Fibroblast of gingiva (primary cell): Measurements from ENCODE around the gene SGSM2.
"Not testable (repeated sequence)": the region's sequence is repeated elsewhere in the genome, so short reads cannot be mapped to it uniquely, and the experiment has no call there.

Experiments
- DNase-seq: peaks from one replicate; pipeline ENCODE4 v3.0.0-alpha.2; 2011; ENCODE audit warnings: low read depth

SGSM2 gene, protein sequence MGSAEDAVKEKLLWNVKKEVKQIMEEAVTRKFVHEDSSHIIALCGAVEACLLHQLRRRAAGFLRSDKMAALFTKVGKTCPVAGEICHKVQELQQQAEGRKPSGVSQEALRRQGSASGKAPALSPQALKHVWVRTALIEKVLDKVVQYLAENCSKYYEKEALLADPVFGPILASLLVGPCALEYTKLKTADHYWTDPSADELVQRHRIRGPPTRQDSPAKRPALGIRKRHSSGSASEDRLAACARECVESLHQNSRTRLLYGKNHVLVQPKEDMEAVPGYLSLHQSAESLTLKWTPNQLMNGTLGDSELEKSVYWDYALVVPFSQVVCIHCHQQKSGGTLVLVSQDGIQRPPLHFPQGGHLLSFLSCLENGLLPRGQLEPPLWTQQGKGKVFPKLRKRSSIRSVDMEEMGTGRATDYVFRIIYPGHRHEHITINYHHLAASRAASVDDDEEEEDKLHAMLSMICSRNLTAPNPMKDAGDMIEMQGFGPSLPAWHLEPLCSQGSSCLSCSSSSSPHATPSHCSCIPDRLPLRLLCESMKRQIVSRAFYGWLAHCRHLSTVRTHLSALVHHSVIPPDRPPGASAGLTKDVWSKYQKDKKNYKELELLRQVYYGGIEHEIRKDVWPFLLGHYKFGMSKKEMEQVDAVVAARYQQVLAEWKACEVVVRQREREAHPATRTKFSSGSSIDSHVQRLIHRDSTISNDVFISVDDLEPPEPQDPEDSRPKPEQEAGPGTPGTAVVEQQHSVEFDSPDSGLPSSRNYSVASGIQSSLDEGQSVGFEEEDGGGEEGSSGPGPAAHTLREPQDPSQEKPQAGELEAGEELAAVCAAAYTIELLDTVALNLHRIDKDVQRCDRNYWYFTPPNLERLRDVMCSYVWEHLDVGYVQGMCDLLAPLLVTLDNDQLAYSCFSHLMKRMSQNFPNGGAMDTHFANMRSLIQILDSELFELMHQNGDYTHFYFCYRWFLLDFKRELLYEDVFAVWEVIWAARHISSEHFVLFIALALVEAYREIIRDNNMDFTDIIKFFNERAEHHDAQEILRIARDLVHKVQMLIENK

DNA sequence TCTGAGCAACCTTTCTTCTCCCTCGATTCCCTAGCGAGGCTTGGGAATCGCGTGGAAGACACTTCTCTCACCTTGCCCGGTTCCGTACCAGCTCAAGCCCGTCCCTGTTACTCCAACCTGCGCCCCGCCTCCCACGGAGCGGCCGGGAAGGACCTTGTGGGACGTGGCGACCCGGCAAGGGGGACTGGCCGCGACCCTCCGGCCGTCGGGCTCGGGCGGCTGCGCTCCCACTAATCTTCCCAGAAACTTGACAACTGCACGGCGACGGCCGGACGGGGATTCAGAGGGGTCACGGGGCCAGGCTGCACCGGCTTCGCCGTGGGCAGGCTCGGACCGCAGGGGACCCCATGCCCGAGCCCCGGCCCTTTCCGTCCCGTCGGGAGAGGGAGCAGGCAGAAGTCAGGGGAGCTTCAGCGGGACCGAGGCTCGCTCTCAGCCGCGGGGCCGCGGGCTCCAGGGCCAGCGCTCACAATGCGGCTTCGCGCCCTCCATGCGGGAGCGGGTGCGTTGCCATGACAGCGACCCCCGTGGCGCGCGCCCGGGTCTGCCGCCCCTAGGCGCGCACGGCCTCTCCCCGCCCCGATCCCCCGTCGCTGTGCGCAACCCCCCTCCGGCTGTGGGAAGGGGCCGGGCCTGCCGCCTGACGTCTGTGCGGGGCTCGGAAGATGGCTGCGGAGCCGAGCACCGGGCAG lies at the start of gene SGSM2:
Gene SGSM2, plus strand, starts transcription at position 650 of the 692 bp plus-strand sequence. CDS start 188 bp downstream, outside the sequence.
- DNase-seq, result peak; percentile 61

DNA sequence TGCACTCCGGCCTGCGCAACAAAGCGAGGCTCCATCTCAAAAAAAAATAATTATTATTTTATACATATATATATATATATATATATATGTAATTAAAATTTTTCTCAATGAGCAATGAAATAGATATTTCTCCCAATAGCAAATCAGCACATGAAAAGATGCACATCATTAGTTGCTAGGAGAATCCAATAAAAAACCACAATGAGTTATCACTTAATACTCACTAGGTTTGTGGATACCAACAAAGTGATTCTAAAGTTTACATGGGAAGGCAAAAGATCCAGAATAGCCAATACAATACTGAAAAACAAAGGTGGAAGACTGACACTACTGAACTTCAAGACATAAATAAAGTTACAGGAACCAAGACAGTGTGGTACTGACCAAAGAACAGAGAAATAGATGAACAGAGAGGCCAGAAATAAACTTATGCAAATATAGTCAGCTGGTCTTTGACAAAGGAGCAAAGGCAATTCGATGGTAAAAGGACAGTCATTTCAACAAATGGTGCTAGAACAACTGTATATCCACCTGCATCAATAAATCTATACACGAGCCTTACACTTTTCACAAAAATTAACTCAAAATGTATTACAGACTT lies 47.3 kb upstream of the SGSM2 start:
- DNase-seq, result no peak

DNA sequence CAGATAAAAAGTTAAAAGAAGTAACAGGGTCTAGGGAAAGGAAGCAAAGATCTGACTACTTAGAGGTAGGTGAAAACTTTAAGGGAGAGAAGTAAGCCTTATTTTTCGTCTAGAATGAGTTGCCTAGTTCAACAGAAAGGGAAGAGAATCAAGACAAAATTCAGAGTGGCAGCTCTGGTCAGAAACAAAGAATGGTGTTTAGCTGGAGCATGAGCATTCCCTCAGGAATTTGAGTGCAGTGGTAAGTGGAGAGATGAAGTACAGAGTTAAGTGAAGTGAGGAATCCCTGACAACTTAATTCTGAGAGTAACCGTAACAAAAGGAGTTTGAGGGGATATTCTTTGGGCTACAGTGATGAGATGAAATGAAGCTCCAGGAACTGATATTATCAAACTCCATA lies 45.2 kb upstream of the SGSM2 start:
- no peak for DNase-seq

DNA sequence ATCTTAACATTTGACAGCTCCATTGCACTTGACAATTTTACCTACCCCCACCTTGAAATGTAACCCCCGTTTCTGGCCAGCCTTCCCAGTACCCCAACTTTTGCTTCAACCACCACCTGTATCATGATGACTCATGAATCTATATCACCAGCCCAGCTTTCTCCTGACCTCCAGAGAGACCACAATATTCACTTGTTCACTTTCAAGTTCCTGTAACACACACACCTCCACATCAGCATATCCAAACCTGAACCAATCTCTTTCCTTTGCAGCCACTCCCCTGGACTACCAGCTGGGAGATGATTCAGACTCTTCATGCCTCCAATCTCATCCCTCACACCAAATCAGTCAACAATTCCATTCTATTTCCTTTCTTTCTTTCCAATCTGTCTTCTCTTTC lies 41.7 kb upstream of the SGSM2 start:
- no peak for DNase-seq

DNA sequence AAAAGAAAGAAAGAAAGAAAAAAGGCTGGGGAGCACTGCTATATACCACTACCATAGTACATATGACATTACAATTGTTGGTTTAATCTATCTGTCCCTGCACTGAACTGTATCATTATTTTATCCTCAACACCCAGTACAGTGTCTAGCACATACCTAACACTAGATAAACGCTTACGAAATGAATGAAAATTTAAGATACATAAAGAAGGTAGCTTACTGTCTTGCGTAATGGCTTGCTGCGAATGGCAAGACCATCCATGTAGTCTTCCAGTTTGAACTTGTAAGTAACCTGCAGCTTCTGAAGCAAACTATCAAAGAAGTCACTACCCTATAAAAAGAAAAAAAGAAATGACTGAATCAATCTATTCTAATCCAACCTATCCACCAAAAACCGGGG lies 40.3 kb upstream of the SGSM2 start:
- DNase-seq, result no peak

DNA sequence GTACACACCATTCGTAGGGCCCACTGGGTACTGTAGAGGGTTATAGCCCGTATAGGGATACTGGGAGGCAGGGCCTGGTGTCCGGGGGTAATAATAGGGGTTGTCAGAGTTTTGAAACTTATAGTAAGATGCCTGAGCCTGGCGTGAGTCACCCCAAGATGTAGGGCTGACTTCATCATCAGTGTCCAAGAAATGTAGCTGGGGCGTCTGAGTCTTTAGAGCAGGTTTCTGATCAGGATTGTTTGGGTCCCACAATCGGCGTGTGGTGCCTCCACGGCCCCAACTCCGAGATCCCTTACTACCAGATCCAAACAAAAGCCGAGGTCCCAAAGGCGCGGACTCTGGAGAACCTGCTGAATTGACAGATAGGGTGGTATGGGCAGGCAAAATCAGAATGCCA lies 38.2 kb upstream of the SGSM2 start:
- no peak for DNase-seq

DNA sequence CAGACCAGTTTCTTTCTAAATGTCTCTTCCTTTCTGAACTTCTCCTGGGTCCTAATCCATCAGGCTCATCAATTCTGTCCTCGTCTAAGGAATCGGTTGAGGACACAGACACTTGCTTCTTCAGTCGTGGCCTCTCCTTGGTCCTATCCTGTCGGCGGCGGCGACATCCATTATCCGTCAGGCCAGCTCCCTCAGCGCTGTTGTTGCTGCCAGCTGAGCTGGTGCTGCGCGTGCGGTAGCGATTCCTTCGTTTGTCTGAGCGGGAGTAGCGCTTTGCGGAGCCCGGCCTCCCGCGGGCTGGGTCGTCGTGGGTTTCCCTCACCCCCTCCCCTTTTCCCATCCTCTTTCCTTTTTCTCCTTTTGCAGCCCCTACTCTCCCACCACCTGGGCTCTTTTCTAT lies 37.5 kb upstream of the SGSM2 start:
- DNase-seq, result no peak

DNA sequence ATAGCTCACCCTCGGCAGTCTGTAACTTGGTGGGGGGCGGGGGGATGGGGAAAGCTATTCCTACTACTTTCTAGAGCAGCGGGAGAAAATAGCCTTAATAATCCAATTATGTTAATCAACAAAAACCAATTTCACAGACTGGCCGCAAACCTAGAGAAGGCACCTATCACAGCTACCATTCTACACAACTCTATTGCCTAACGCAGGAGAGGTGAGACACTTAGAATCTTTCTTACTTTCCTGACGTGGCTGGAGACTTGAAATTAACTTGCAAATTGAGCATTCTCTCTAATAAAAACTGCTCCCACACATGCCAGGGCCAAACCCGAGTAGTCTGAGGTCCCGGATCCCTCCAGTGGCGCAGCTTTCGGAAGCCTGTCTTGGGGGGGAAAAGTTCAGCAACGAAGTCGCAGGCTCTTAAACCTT lies 34.5 kb upstream of the SGSM2 start:
- DNase-seq, result no peak

DNA sequence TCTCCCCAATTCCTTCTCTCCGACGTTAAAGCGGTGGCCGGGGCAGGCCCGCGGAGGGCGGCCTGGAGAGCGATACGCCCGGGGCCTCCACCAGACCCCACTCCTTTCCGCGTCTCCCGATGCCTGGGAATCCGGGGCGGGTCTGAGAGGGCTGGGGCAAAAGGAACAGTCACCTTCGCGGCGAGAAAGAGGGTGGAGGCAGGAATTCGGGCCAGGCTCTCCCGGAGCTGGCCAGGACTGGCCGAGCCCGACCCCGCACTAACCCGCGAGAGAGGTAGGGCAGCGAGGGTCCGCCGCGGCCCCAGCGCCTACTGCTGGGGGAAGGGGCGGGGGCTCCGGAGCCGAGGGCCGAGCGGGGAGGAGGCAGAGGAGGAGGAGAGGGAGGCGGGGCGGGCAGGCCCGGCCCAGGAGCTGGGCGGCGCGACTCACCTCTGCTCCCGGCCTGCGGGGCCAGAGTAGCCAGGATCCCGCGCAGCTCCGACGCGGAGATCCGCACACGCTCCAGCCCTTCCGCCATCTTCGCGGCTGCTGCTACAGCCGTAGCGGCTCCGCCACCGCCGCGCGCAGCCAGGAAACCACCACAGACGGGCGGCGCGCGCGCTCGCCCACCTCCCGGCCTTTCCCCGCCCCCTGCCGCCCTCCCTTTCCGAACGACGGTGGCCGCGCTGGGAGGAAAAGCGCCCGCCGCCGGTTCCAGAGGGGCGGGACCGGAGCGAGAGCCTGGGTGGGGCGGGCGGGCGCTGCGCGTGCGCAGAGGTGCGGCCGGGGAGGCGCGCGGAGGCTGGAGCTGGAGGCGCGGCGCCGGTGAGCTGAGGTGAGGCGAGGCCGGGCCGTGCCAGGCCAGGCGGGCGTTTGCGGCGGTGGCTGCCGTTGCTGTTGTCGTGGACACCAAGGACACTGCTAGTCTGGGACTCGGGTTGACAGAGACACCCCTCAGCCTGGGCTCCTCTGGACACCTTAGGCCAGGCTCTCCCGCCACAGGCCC lies 33.8 kb upstream of the SGSM2 start, which contains the start of the genes SMG6 and SRR:
Gene SMG6, minus strand, starts transcription at position 582 of the 985 bp plus-strand sequence. Its CDS starts 65 bp downstream, at position 517.
Gene SRR, plus strand, starts transcription at position 747 of the 985 bp plus-strand sequence. CDS start 11,611 bp downstream, outside the sequence.
- DNase-seq, result peak; percentile 83

DNA sequence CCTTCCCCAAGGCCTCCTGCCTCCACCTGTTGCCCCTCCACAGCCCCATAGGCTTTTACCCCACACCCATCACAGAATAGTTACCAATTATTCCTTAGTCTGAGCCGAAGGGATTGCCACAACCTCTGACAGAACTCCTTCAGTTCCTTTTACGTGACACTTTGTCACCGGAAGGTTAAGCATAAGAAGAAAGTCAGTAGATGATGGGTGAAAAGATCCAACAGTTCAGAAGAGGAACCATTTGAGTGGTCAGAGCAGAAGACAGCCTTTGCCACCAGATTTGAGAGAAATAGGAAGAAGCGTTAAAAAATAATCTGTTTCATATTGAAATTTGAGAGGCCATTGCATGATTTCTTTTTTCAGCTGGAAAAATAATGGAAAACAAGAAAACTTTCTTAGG lies 32.4 kb upstream of the SGSM2 start:
- no peak for DNase-seq

DNA sequence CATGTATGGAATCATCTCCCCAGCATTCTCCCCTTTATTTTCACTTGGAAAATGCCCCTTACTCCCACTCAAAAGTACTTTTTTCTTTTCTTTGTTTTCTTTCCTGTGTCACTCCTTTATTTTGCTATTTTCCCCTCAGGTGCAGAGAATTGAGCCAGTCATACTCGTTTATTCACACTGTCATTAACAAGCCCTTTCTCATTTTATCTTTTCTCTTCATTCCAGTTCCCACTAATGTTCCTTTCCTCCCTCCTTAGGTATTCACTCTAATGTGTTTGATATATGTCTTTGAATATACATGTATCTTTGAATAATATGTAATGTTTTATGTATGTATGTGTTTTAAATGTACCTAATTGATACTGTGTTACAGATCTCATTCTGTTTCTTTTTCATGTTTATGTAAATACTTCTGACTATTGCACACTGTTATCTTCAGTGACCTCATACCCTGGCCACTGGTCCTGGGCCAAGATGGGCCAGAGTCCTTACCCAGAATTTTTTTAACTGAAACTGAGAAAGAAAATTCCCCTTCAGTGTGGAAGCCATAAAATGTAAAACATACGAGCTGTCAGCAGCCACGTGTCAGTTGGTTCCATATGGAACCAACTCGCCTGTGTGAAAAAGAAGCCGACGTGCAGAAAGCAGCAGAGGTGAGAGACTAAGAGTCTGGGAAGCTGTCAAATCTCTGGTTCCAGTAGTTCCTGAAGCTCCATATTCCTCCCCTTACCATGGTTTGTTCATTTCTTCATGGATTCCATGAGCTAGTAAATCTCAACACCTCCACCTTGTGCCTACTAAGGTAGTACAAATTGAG lies 27.8 kb upstream of the SGSM2 start:
- DNase-seq, result no peak

DNA sequence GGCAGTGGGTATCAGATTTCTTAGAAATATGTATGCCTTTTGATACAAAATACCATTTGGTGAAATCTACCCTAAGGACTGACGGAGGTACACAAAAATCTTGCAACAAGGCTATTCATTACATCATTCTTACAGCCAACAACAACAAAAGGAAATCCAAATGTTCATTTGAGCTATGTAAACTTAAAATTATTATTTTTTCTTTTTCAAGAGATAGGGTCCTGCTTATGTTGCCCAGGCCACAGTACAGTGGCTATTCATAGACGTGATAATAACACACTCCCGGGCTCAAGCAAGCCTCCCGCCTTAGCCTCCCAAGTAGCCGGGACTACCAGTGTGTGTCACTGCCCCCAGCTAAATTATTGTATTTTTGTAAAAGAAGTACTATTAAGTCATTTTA lies 24.6 kb upstream of the SGSM2 start:
- peak; percentile 74 for DNase-seq

DNA sequence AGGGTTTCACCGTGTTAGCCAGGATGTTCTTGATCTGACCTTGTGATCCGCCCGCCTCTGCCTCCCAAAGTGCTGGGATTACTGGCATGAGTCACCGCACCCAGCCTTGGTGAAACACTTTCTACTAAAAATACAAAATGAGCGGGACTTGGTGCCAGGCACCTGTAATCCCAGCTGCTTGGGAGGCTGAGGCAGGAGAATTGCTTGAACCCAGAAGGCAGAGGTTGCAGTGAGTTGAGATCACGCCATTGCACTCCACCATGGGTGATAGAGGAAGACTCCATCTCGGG lies 20.4 kb upstream of the SGSM2 start:
- DNase-seq, result not testable (repeated sequence)

DNA sequence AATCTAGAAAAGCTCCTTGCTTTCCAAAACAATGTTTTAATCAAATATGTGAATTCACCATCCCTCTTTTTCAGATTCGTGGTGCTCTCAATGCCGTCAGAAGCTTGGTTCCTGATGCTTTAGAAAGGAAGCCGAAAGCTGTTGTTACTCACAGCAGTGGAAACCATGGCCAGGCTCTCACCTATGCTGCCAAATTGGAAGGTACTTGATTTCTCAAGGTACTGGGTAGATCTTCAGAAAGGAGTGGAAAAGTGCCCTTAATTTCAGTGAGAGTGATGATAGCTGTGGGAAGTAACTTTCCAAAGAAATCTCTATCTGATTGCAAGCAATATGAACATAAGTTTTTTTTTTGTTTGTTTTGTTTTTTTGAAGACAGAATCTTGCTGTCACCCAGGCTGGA lies 19.5 kb upstream of the SGSM2 start:
- DNase-seq, result no peak

DNA sequence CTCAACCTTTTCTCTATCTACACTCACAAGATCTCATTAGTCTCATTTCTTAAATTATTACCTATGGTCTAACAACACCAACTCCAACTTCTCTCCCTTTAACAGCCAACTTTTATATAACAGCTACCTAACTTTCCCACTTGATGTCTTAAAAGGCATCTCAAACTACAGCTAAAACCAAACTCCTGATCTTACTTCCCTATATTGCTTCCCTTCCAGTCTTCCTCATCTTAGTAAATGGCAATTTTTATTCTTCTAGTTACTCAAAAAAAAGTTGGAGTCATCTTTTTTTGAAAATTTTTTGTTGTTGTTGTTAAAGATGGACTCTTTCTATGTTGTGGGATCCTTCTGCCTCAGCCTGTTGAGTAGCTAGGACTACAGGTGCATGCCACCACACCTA lies 18.2 kb upstream of the SGSM2 start:
- no peak for DNase-seq

DNA sequence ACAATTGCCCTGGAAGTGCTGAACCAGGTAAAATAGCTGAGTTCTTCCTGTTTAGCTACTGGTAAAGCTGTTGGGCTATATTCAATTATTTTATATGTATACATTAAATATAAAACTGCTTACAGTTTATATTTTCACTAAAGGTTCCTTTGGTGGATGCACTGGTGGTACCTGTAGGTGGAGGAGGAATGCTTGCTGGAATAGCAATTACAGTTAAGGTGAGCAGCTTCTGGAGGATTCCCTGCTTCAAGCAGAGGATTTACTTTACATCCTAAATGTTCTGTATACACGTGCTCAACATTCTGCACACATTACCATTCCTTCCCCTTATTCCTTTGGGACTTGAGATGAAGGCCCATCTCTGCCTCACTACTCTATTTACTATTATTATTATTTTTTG lies 15.9 kb upstream of the SGSM2 start:
- DNase-seq, result no peak

DNA sequence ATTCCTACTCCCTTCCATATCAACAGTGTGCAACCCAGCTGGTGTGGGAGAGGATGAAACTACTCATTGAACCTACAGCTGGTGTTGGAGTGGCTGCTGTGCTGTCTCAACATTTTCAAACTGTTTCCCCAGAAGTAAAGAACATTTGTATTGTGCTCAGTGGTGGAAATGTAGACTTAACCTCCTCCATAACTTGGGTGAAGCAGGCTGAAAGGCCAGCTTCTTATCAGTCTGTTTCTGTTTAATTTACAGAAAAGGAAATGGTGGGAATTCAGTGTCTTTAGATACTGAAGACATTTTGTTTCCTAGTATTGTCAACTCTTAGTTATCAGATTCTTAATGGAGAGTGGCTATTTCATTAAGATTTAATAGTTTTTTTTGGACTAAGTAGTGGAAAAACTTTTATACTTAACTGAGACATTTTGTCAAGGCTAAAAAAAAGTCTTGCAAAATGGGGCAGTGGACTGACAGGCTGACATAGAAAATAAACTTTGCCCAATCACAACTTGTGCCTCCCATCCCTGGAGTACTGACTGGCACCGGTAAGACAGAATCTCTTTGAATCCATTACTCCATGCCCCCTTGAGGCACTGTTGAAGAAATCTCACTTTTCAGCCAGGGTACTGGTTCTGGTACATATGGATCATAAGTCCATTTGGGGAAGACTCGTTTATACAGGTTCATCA lies 13.5 kb upstream of the SGSM2 start:
- no peak for DNase-seq

DNA sequence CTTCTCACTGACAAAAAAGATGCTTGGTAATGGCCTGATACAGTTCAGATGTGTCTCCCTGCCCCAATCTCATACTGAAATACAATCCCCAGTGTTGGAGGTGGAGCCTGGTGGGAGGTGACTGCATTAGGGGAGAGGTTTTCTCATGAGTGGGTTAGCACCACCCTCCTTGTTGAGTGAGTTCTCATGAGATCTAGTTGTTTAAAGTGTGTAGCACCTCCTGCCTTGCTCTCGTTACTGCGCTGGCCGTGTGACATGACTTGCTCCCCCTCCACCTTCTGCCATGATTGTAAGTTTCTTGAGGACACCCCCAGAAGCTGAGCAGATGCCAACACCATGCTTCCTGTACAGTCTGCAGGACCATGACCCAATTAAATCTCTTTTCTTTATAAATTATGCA lies 6.0 kb upstream of the SGSM2 start:
- no peak for DNase-seq

DNA sequence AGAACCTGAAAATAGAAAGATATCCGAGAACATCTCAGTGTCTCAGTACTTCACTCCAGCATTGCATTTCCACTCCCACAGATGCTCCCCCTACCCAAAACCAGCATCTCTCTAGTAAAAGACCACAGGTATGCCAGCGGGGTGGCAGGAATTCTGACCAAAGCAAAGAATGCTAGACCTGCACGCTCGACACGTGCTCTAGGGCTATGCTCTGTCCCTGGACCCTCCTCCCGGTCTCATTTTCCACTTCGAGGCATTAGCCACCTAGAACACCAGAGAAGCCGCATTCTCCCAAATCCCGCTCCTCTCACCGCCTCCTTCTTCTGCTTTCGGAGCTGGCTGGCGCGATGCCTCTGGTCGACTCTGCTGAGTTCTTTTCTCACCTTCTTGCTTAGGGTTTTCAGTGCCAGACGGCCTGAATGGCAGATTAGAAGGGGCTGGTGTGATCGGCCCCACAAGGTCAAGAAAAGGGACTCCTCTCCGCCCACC lies 1.5 kb upstream of the SGSM2 start:
- DNase-seq, result no peak
